NCI-H2227 (cell line): Measurements from ENCODE around the gene LILRB4.
"Not testable (repeated sequence)": the region's sequence is repeated elsewhere in the genome, so short reads cannot be mapped to it uniquely, and the experiment has no call there.

Experiments used
- DNase-seq: peaks from one replicate; lab custom pipeline; 2025; ENCODE audit not compliant: unreplicated experiment; lab: John Stamatoyannopoulos, UW

LILRB4 gene

DNA sequence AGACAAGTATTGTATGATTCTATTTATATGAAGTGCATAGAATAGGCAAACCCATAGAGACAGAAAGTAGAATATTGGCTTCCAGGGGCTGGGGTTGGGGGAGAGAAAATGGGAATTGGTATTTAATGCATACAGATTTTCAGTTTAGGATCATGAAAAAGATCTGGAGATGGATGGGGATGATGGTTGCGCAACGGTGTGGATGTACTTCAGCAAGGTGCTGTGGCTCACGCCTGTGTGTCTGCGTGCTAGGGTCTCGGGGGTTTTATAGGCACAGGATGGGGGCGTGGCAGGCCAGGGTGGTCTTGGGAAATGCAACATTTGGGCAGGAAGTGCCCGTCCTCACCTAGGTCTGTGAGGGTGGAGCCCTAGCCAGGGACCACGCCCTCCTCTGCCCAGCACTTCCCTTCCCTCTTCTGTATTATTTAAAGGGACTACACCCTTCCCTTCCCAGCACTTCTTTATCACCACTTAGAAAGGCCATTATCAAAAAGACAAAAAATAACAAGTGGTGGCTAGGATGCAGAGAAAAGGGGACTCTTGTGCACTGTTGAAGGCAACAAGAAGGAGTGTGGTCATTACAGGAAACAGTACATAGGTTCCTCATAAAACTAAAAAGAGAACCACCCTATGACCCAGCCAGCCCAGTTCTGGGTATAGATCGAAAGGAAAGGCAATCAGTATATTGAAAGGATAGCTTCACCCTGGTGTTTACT, 29.0 kb downstream of the LILRB4 start:
- DNase-seq = no peak

GRCh38 chr19:54692298-54692615, 29.5 kb downstream of the LILRB4 start:
- no peak for DNase-seq

DNA sequence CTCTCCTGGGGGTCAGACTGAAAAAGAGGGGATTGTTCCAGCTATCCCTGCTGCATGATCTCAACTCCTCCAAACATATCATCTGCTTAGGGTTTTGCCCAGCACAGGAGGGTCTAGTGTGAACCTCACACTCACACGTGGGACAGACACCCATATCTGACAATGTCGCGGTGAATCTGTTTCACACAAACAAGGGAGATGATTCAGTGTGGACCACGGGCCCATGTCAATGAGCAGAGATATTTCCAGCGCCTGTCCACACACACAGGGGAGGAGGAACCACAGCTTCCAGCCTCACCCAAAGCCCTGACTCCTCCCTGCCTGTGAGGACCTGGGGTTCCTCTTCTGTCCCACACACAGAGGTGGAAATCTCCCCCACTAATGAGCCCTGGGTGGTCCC, 31.9 kb downstream of the LILRB4 start:
- no peak for DNase-seq

DNA sequence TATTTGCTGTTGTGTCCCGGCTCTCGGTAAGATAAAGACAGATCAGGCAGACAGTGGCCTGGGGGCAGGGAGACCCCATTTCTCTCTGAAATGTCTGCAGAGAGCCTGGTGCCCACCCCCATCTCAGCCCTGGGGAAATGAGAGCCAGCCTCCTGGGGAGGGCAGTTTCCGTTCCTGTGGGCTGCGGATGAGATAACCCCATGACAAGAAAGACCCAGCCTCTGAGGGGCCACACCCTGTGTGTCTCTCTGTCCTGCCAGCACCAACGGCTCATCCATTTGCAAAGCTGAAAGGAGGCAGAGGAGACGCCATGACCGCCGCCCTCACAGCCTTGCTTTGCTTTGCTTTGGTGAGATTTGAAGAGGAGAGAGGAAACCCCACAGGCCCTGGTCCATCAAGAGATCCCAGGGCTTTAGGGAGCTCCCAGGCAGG, 33.3 kb downstream of the LILRB4 start:
- no peak for DNase-seq

GRCh38 chr19:54696766-54697165, 34.0 kb downstream of the LILRB4 start:
- DNase-seq = no peak

DNA sequence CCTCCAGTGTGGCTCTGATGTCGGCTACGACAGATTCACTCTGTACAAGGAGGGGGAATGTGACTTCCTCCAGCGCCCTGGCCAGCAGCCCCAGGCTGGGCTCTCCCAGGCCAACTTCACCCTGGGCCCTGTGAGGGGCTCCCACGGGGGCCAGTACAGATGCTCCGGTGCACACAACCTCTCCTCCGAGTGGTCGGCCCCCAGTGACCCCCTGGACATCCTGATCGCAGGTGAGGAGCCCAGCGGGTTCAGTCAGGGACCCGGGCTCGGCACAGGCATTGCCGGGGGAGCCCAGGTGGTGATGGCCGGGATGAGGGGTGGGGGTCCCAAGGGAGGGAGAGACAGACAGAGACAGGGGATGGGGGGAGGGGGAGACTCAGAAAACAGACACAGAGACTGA, 34.9 kb downstream of the LILRB4 start:
- not testable (repeated sequence) for DNase-seq

DNA sequence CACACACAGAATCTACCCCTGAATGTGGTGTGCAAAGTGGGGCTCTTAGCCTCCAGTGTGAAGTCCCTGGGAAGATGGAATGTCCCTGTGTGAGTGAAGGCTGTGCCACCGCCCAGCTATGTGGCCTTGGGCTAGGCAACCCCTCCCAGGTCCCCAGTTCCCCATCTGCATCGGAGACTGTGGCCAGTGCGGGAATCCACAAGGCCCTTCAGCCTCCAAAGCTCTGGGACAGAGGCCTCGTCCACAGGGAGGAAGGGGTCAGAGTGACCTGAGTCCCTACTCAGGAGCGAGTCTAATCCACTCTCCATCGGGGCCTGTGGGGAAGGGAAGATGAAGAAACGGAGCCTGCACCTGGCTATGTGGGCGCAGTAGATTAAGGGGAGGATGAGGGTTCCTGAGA, 42.1 kb downstream of the LILRB4 start:
- no peak for DNase-seq

- DNase-seq = no peak
These were observed 45.2 kb downstream of the LILRB4 start for GRCh38 chr19:54707962-54708361.

DNA sequence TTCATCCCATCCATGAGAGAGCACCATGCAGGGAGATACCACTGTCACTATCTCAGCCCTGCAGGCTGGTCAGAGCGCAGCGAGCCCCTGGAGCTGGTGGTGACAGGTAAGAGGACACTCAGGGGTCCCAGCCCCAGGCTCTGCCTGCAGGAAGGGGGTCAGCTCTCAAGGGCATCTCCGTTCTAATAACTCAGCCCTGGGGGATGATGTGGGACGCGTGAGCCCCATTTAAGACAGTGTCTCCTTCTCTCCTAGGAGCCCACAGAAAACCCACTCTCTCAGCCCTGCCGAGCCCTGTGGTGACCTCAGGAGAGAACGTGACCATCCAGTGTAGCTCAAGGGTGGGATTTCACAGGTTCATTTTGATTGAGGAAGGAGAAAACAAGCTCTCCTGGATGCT, 46.0 kb downstream of the LILRB4 start:
- DNase-seq = no peak

- no peak for DNase-seq
These were observed 46.6 kb downstream of the LILRB4 start for GRCh38 chr19:54709212-54709948.

GRCh38 chr19:54709956-54710355, 47.2 kb downstream of the LILRB4 start:
- not testable (repeated sequence) for DNase-seq
